ENCODE measurements around the gene TMEM181.
"Not testable (repeated sequence)": the region's sequence is repeated elsewhere in the genome, so short reads cannot be mapped to it uniquely, and the experiment has no call there.

The TMEM181 gene

DNA sequence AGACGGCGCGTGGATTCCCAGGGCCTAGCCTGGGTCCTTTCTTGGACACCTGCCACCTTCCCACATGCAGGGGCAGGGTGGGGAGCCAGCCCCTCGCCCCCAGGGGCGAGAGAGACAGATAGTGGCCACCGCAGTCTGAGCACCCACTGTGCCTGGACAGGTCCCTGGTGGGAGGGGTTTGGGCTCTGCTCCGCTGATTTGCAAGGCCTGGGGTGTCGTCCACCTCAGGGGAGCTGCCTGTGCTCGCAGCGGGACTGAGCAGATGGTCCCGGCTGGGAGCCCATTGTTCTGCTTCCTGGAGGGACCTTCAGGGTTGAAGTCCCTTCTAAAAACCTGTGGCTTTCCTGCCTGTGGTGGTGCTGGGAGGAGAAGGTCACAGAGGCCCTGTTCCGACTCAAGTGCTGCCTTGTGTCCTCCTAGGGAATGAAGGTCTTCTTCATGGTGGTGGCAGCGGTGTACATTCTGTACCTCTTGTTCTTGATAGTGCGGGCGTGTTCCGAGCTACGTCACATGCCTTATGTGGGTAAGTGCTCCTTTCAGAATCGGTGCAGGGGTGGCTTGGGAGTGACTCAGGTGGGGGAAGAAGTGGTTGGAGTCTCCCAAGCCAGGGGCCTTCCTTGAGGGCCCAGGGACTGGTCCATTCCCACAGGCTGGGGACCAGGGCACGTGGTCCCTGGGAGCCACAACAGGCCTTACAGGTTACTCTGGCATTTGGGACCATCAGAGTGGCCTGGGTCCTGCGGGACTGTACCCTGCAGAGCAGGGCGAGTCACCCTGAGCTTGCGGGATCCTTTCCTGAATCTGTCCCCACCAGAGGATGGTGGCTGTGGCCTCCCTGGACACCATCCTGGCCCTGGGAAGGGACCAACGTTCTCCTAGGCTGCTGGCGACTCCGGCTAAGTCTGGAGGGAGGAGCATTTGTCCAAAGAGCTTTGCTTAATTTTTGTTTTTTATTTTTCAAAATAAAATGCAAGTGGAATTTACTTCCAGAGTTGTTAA is 65.1 kb downstream of the TMEM181 start:
- no peak for DNase-seq

DNA sequence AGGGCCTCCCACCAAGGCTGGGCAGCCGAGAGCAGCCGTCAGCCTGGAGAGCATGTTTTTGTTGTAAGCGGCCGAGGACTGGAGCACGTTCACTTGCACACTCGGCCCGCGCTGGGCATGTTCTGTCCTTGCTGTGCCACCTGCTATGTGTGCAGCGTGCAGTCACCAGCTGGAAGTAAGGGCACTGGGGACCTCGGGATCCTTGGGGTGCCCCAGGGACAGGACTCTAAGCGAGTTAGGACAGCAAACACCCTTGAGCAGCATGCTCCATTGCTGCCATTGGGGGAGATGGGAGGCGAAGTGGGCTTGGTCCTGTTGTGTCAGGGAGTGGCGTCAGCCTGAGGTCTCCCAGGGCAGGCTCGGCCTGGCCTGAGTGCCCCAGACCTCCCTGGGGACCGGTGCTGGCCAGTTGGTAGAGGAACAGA is 66.0 kb downstream of the TMEM181 start:
- DNase-seq = no peak

GRCh38 chr6:158626360-158627167 is 66.7 kb downstream of the TMEM181 start:
- DNase-seq = no peak

GRCh38 chr6:158627168-158627939 is 67.5 kb downstream of the TMEM181 start:
- DNase-seq = no peak

- no peak for DNase-seq
Measured at GRCh38 chr6:158627940-158628211, 68.0 kb downstream of the TMEM181 start.

DNA sequence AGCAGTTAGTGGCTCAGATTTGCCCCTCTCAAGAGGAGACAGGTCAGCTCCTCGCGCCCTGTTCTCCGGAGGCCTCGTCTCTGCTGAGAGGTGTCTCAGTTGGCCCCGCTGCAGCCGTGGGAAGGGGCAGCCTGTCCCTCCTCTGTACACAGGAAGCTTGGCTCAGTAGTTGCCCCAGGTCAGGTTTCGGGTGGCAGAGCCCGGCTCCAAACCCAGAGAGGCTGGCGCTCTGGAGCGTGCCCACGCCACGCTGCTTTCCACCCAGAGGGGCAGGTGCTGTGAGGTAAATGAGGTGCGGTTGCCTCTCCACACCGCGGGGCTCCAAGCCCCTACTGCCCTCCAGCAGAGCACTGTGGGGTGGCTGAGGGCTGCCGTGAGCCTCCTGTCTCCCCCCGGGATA is 68.7 kb downstream of the TMEM181 start:
- DNase-seq = no peak

- DNase-seq = no peak
Measured at GRCh38 chr6:158629367-158630221, 69.7 kb downstream of the TMEM181 start.

DNA sequence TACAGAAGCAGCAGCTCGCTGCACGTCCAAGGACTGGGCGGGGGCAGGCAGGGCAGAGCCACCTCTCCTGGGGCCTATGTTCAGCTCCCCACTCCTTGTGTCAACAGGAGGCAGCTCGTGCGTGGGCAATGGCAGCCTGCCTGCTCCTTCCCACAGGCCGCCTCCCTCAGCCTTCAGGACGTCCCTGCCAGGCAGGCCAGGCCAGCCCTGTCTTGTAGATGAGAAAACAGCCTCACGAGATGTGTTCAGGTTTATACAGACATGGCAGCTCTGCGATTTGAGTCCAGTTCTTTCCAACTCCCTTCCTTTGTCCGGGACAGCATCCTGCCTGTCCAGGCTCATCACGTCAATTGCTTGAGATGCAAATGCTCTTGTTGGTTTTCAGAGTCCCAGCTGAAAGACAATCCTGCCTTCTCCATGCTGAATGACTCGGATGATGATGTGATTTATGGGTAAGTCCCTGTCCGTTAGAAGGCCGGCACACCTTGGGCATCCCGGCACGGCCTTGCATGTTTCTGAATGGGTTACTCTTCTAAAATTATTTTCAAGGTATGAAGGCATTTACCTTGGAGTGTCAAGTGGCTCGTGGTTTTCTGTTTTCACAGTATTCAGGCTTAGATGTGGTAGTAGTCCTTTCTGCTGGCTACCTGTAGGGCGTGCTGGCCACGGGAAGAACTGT is 71.2 kb downstream of the TMEM181 start:
- DNase-seq = no peak

DNA sequence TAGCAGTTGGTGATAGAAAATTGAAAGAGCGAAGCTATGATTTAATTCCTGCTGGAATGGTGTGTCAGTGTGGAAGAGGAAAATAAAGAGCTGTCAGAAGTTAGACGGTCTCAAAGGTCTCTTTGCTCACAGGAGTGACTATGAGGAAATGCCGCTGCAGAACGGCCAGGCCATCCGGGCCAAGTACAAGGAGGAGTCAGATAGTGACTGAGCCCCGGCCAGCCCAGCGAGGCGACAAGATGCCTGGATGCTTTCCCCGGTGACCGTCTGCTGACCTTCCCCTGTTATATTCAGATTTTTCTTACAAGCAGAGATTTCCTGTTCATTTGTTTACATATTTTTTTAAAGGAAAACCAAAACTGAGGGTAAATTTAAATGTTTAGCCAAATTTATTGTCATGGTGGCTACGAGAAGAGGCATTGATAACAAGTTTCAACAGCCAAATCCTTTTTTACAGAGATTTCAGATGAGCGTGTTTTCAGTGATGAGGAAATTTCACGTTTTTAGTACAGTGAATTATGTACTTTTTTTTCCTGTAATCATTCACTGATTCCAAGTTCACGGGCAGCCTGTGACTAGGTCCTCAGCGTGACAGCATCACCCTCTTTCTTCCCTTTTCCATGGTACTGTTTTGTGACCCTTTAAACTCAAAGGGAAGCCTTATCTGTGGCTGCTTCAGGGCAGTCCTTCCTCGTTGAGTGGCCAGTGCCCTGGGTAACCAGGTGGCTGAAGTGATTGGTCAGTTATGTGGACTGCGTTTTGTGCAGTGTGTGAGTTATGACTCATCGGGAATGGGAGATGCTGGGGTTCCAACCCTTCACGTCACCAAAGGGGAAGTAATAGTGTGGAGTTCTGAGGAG is 72.0 kb downstream of the TMEM181 start:
- no peak for DNase-seq

DNA sequence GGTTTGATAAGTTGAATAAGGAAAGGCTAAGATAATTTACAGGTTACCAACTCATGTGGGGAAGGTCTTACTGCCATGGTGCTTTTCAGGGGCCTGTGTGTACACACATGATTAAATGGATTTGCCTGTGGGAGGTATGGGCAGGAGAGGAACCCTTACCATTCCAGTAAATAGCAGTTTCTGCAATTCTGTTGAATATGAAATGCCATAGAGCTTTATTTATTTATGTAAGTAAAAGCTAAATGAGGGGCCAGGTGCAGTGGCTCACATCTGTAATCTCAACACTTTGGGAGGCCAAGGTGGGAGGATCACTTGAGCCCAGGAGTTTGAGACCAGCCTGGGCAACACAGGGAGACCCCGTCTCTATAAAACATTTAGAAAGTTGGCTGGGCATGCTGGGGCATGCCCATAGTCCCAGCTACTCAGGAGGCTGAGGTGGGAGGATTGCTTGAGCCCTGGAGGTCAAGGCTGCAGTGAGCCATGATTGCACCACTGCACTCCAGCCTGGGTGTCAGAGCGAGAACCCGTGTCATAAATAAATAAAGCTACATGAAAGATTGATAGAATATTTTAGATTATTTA is 72.7 kb downstream of the TMEM181 start:
- DNase-seq = not testable (repeated sequence)

- DNase-seq = no peak
Measured at GRCh38 chr6:158633127-158633526, 73.2 kb downstream of the TMEM181 start.

DNA sequence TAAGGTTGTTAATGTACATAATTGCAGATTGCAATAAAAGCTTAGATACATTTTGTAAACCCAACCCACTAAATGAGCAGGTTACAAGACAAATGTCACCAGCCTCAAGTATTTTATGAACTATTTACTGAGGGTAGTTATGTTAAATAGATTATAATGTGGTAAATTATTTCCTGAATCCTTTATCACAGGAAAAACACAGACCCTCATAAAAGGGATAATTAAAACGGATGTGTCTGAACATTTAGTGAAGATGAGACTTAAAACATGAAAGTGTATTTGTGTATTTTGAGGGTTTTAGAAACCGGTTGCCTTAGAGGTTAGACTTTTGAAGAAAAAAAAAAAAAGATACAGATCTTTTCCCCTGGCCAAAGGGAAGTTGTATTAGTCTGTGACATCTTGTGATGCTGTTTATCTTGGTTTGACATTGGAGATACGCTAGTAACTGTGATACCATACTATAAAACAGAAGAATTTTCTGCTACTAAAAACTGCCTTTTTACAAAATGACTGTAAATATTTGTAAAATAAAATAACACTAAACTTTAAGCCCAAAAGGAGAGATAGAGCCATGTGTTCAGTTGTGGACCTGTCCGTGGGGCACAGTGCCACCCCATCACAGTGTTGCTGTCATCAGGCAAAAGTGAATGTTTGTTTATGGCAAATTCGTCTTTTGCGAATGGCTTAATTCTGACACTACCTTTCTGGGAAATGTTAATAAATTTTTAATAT is 75.0 kb downstream of the TMEM181 start:
- DNase-seq = no peak

DNA sequence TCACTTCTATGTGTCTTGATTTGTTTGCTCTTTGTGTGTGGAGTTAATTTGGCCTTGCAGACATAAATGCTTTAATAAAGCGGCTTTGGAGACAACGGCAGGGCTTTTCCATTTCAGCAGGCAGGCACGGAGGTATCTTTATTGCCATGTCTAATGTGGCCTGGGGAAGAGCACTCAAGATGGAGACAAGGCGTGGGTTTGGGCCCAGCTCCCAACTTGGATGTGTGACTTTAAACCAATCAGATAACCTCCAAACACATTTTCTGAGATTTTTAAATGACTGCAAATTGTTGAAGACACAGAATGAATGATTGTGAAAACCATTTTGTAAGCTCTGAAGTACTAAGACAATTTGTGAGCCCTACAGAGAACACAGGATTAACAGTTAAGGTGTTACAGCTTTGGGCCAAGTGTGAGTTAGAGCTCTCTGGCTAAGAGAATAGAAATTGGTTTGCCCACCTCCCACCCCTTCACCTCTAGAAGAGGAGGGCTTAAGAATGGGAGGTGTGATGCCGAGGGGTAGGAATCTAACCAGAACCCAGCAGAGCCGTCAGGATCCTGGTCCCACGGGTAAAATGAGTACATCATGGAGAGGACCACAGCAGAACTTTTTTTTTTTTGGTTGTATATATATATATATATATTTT is 75.7 kb downstream of the TMEM181 start:
- no peak for DNase-seq

- DNase-seq = no peak
Measured at GRCh38 chr6:158636778-158637177, 76.9 kb downstream of the TMEM181 start.

GRCh38 chr6:158638324-158638854 is 78.5 kb downstream of the TMEM181 start:
- DNase-seq = no peak

- no peak for DNase-seq
Measured at GRCh38 chr6:158639056-158639455, 79.2 kb downstream of the TMEM181 start.

- DNase-seq = no peak
Measured at GRCh38 chr6:158640519-158640918, 80.6 kb downstream of the TMEM181 start.

GRCh38 chr6:158642097-158642601 is 82.3 kb downstream of the TMEM181 start:
- no peak for DNase-seq
